Measurements from ENCODE around the gene KDM2A. TPM values are rescaled to one million over a fixed set of nuclear protein-coding genes. Genes with fewer than 3 reads are reported as not detected.

Gene KDM2A
- polyA plus RNA-seq, 2 of the 4 experiments (the other 2 are of a cell fraction): 34.5 to 42.8 TPM

- ChIA-PET POLR2A (no interaction called here), CTCF (interaction anchor here (0.7 to 1.2 kb wide), 2 partner anchors 25 to 227 kb away, joined by 3 read pairs; no protein-coding TSS in a partner anchor)
- TF ChIP-seq HDAC2 (IDR thresholded peaks at IDR 0.05) (no peak), HES2 (IDR thresholded peaks at IDR 0.05) (no peak), CBX2 (IDR thresholded peaks at IDR 0.05; ENCODE audit: borderline replicate concordance, low read depth) (no peak), ESRRA (IDR thresholded peaks at IDR 0.05; ENCODE audit: borderline replicate concordance, low read length) (no peak), RAD21 (conservative IDR thresholded peaks at IDR 0.05 in 1 of 2, IDR thresholded peaks at IDR 0.05 in 1 of 2) (no peak), ZNF302 (CRISPR knock-in tag; IDR thresholded peaks at IDR 0.05) (no peak), FOXS1 (CRISPR knock-in tag; IDR thresholded peaks at IDR 0.05) (no peak), BCL3 (IDR thresholded peaks at IDR 0.05) (no peak), EP300 (IDR thresholded peaks at IDR 0.05) (no peak)
- no peak for FAIRE-seq
- H3K4me2 ChIP-seq: no peak overlapping the region
- H3K27ac ChIP-seq: no peak overlapping the region
- DNase-seq (ENCODE audit: low read depth in 1 of 2, low spot score in 1 of 2): no peak
- no peaks in the 10 kb centered on the region for H3K4me1 ChIP-seq
- H3K9me3 ChIP-seq: no peaks in the 10 kb centered on the region
- WGBS (ENCODE audit: missing lambda C conversion rate): 86% methylated on average over 8 of the region's 8 CpGs
- no peak overlapping the region for H3K4me3 ChIP-seq
- ATAC-seq: no peak
Observed at GRCh38 chr11:67090717-67091116, 28.3 kb upstream of the KDM2A start.

- DNase-seq (ENCODE audit: low read depth in 1 of 2, low spot score in 1 of 2): no peak
- no peak for TF ChIP-seq ZSCAN20 (CRISPR knock-in tag; IDR thresholded peaks at IDR 0.05)
- no peak for TF ChIP-seq PBX3 (IDR thresholded peaks at IDR 0.05)
- no peak for TF ChIP-seq FOXS1 (CRISPR knock-in tag; IDR thresholded peaks at IDR 0.05)
- TF ChIP-seq ZC3H11A (IDR thresholded peaks at IDR 0.05): no peak
- TF ChIP-seq CHD4 (IDR thresholded peaks at IDR 0.05; ENCODE audit: borderline replicate concordance): no peak
- H3K27ac ChIP-seq: no peak overlapping the region
- H3K9me3 ChIP-seq: no peaks in the 10 kb centered on the region
- FAIRE-seq: no peak
- ChIA-PET CTCF (interaction anchor here (0.6 to 3.1 kb wide), 22 partner anchors 9 to 222 kb away, joined by 3 to 28 read pairs (median 4); partner anchors contain the start of genes KDM2A and SSH3), POLR2A (no interaction called here)
- peak in 1 of 2 experiments; percentile 50; a peak in 3 of 6 replicates for ATAC-seq
- WGBS (ENCODE audit: missing lambda C conversion rate): 75% methylated on average over 1 of the region's 1 CpG
- H3K4me1 ChIP-seq: no peaks in the 10 kb centered on the region
- no peak overlapping the region for H3K4me3 ChIP-seq
- no peak overlapping the region for H3K4me2 ChIP-seq
Observed at GRCh38 chr11:67095214-67095507, 23.9 kb upstream of the KDM2A start.

- ChIA-PET CTCF (interaction anchor here (1.3 kb wide), 1 partner anchor 18 kb away, joined by 3 read pairs; no protein-coding TSS in a partner anchor), POLR2A (no interaction called here)
- DNase-seq (ENCODE audit: low read depth in 1 of 2, low spot score in 1 of 2) (no peak), ATAC-seq (0 out of 6 replicates have a peak, but pooled peaks of 1 of the 2 experiments have one; percentile 26), FAIRE-seq (no peak)
- TF ChIP-seq POLR2A (IDR thresholded peaks at IDR 0.05; ENCODE audit: low read length) (no peak), EHF (CRISPR knock-in tag; IDR thresholded peaks at IDR 0.05) (no peak), NFE2L2 (conservative IDR thresholded peaks at IDR 0.05; ENCODE audit: low read length) (no peak), EP300 (IDR thresholded peaks at IDR 0.05) (no peak), MAX (IDR thresholded peaks at IDR 0.05) (no peak), CEBPB (IDR thresholded peaks at IDR 0.05) (no peak), CHD2 (IDR thresholded peaks at IDR 0.05; ENCODE audit: low read length, partially characterized antibody) (no peak), ZNF302 (CRISPR knock-in tag; IDR thresholded peaks at IDR 0.05) (no peak), TP53 (CRISPR knock-in tag; IDR thresholded peaks at IDR 0.05) (no peak), NPAS2 (CRISPR knock-in tag; IDR thresholded peaks at IDR 0.05; ENCODE audit: borderline replicate concordance) (no peak), HOXB5 (CRISPR knock-in tag; IDR thresholded peaks at IDR 0.05) (no peak), ELK1 (IDR thresholded peaks at IDR 0.05; ENCODE audit: low read depth, low read length) (no peak), MYC (IDR thresholded peaks at IDR 0.05; ENCODE audit: borderline replicate concordance, low read length) (no peak), ZFP36 (IDR thresholded peaks at IDR 0.05; ENCODE audit: borderline replicate concordance, partially characterized antibody) (no peak), MAFK (IDR thresholded peaks at IDR 0.05; ENCODE audit: partially characterized antibody) (no peak), E2F6 (IDR thresholded peaks at IDR 0.05; ENCODE audit: borderline replicate concordance, low read depth) (no peak)
- no peak overlapping the region for H3K4me2 ChIP-seq
- H3K27ac ChIP-seq: no peak overlapping the region
- H3K4me3 ChIP-seq: no peak overlapping the region
- no peaks in the 10 kb centered on the region for H3K9me3 ChIP-seq
- H3K4me1 ChIP-seq: no peaks in the 10 kb centered on the region
- WGBS (ENCODE audit: missing lambda C conversion rate): 66% methylated on average over 6 of the region's 6 CpGs
Observed at GRCh38 chr11:67098799-67099429, 20.1 kb upstream of the KDM2A start.
